ENCODE measurements around the gene OR2S2. TPM values are rescaled to one million over a fixed set of nuclear protein-coding genes. Genes with fewer than 3 reads are reported as not detected.
A peak's percentile ranks its signal among the peaks of the same experiment; 100 is the strongest.

Gene OR2S2
- total RNA-seq, 1 donor from 2014 or later: not detected

DNA sequence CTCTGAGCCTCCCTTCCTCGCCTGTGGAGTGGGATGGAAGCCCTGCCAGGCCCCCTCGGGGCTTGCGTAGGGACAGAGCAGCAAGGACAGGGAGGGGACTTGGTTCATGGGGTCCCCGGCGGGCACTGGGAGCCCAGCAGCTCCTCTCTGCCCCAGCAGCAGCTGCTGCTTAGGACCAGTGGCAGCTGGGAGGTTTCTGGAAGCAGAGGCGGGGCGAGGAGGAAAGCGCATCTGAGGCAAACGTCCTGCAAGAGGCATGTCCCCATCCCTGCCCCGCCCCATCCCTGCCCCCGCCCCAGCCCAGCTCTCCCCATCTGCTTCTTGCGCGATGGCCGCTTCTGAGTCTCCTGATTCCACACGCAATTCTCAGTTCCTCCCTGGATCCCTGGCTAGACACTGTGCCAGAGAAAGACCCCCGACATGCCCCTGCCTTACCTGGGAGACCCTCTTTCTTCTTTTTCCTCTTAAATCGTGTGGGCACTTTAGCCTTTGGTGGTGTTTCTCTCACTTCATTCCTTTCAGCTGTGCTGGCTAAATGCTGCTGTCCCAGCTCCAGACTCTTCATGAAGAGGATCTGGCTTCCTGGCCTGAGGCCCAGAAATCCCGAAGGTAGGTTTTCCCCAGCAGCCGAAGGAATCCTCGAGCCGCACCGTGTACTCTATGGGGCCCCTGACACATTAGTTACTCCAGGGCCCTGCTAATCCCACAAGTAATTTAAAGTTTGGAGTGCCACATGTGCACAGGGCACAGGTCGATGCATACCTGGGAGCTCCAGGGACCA lies 4.4 kb upstream of the OR2S2 start:
- no peaks in the 10 kb centered on the region for H3K36me3 Mint-ChIP-seq (ENCODE audit: low read depth)
- no peak overlapping the region for H3K27ac Mint-ChIP-seq
- CTCF ChIA-PET: interaction anchor here (1.0 kb wide), 1 partner anchor 7 kb away, joined by 4 read pairs; no protein-coding TSS in a partner anchor
- ATAC-seq (ENCODE audit: low read depth) (no peak), DNase-seq (no peak)
- no peak overlapping the region for H3K4me3 Mint-ChIP-seq
- H3K9me3 Mint-ChIP-seq: no peaks in the 10 kb centered on the region
- peaks cover 18% of the 10 kb centered on the region for H3K27me3 Mint-ChIP-seq
- TF ChIP-seq, protein P1, sequence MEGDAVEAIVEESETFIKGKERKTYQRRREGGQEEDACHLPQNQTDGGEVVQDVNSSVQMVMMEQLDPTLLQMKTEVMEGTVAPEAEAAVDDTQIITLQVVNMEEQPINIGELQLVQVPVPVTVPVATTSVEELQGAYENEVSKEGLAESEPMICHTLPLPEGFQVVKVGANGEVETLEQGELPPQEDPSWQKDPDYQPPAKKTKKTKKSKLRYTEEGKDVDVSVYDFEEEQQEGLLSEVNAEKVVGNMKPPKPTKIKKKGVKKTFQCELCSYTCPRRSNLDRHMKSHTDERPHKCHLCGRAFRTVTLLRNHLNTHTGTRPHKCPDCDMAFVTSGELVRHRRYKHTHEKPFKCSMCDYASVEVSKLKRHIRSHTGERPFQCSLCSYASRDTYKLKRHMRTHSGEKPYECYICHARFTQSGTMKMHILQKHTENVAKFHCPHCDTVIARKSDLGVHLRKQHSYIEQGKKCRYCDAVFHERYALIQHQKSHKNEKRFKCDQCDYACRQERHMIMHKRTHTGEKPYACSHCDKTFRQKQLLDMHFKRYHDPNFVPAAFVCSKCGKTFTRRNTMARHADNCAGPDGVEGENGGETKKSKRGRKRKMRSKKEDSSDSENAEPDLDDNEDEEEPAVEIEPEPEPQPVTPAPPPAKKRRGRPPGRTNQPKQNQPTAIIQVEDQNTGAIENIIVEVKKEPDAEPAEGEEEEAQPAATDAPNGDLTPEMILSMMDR (IDR thresholded peaks at IDR 0.05): no peak
- H3K4me1 Mint-ChIP-seq: no peaks in the 10 kb centered on the region
- intact Hi-C loops (cut with micrococcal nuclease): no loop called here
- POLR2A ChIA-PET: no interaction called here

DNA sequence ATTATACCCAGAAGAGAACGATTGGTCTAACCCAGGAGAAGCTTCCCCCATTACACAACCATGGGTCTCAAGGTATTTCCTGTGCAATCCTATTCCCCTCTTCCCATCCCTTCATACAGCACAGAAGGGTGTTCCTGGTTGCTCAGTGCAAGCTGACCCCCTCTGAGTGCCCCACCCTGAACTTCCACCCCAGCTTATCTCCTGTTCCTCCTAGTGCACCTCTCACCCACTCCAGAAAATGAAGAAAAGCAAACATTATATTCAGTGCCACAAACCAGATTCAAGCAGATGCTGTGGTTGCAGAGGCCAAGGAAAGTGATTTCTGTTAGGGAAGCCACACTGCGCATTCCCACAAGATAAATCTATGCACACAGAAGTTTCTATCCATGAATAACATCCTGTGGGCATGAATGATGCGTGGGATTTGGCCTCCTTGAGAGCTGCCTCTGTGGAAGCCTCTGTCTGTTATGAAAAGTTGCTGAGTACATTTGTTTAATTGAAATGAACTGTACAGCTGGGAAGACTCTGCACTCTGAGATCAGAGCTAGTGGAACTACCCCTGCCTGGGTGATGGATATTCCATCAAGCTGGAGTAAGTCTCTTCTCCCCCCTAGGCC lies 2.2 kb upstream of the OR2S2 start:
- Mint-ChIP-seq H3K4me1 (no peaks in the 10 kb centered on the region), H3K36me3 (ENCODE audit: low read depth) (no peaks in the 10 kb centered on the region), H3K27ac (no peak overlapping the region), H3K9me3 (no peaks in the 10 kb centered on the region), H3K4me3 (no peak overlapping the region), H3K27me3 (peaks cover 16% of the 10 kb centered on the region)
- ChIA-PET CTCF (interaction anchor here (1.0 to 2.8 kb wide), 3 partner anchors 11 to 63 kb away, joined by 3 to 13 read pairs (median 4); no protein-coding TSS in a partner anchor), POLR2A (no interaction called here)
- TF ChIP-seq, protein P1 (IDR thresholded peaks at IDR 0.05): no peak
- intact Hi-C loops (cut with micrococcal nuclease): no loop called here
- DNase-seq (no peak), ATAC-seq (ENCODE audit: low read depth) (no peak)

DNA sequence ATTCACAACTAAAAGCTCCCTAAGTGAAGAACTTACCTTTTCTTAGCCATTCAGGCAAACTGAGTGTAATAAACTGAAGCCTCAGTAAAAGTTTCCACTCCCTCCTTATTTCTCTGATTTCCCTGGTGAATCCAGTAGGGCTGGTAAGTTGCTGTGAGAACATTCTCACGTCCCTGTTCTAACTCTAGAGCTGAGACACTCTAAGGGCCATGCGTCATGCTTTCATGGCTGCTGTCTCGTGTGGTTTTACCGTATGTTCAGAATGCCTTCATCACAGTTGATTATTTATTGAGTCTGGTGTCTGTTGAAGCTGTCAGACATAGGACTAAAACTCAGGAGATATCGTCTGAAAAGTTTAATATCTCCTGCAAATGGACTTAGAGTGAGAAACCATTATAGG lies 1.3 kb downstream of the OR2S2 start:
- ChIA-PET CTCF (interaction anchor here (1.0 to 3.6 kb wide), 2 partner anchors 51 to 67 kb away, joined by 3 to 58 read pairs; no protein-coding TSS in a partner anchor), POLR2A (no interaction called here)
- intact Hi-C loops (cut with micrococcal nuclease): no loop called here
- H3K9me3 Mint-ChIP-seq: no peaks in the 10 kb centered on the region
- H3K4me3 Mint-ChIP-seq: no peak overlapping the region
- TF ChIP-seq, protein P1 (IDR thresholded peaks at IDR 0.05): no peak
- ATAC-seq (ENCODE audit: low read depth) (no peak), DNase-seq (no peak)
- peaks cover 23% of the 10 kb centered on the region for H3K27me3 Mint-ChIP-seq
- no peaks in the 10 kb centered on the region for H3K4me1 Mint-ChIP-seq
- H3K36me3 Mint-ChIP-seq (ENCODE audit: low read depth): no peaks in the 10 kb centered on the region
- no peak overlapping the region for H3K27ac Mint-ChIP-seq

DNA sequence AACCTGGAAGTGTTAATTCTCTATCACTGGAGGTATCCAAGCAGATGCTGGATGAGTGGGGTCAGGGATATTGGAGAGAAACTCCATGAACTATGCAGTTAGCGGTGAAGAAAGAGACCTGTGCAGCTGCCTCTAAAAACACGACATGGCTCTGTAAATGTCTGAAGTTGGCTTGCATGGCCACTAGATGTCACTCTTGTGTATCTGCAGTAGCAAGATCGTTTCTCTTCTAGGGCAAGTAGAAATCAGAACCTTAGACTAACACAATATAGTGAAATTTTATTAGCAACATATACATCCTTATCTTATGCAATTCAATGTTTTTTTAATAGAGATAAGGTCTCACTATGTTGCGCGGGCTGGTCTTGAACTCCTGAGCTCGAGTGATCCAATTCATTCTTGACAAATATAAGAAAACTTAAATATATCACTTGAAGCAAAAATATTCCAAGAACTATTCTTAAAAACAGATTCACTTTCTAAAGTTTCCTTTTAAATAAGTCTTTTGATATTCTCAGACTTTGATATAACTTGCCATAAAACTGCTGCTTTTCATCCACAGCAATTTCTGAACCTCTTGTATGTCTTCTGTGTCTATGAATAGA lies 2.9 kb downstream of the OR2S2 start:
- Mint-ChIP-seq H3K4me3 (no peak overlapping the region), H3K27me3 (peaks cover 22% of the 10 kb centered on the region), H3K27ac (no peak overlapping the region), H3K36me3 (ENCODE audit: low read depth) (no peaks in the 10 kb centered on the region), H3K4me1 (no peaks in the 10 kb centered on the region), H3K9me3 (no peaks in the 10 kb centered on the region)
- TF ChIP-seq, protein P1 (IDR thresholded peaks at IDR 0.05): peak; percentile 86
- intact Hi-C loops (cut with micrococcal nuclease): loop anchor here (1.0 kb wide), 5 partner anchors 52 to 374 kb away; no protein-coding TSS in a partner anchor
- DNase-seq: no peak
- peak; percentile 75 for ATAC-seq (ENCODE audit: low read depth)
- ChIA-PET POLR2A (no interaction called here), CTCF (interaction anchor here (0.8 to 3.6 kb wide), 16 partner anchors 8 to 374 kb away, joined by 3 to 58 read pairs (median 4); partner anchors contain the start of gene RECK)
